HG03571 (cell line): ENCODE results near the gene RCVRN.

Source experiments
- ATAC-seq: cut with Tn5 transposase; IDR thresholded peaks from one replicate; pipeline ENCODE4 v1.9.1; 2021; ENCODE audit not compliant: unreplicated experiment

The RCVRN gene

DNA sequence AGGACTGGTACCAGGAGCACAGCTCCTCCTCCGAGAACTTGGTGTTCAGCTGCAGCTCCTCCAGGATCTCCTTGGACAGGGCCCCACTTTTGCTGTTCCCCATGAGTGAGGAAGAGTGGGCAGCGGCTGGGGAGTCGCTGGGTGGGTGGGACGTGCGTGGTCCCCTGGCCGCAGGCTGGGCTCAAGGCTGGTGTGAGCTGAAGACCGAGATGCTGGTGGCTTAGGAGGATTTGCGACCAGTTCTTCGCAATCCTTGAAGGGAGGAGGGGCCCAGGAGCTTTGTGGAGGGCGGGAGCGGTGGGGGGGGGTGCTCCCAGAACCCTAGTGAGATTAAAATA, at the start of gene RCVRN:
Gene RCVRN, minus strand, starts transcription at position 194 of the 338 bp plus-strand sequence. Its CDS starts 91 bp downstream, at position 103.
- ATAC-seq, result no peak

DNA sequence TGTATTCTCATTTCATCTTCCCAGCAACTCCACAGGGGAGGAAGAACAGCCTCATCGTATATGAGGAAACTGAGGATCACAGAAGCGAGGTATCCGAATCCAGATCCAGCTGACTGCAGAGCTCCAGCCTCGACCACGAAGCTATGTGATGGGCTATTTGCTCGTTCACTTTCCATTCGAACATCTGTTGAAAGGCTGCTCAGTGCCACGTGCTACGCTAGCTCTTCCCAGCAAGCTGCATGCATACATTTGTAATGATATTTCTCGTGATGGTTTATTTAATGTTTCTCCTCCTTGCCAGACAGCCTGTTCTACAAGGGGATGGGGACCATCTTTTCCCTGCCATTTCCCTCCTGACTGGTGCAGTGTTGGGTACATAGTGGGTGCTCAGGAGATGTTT, 48.4 kb upstream of the RCVRN start:
- no peak for ATAC-seq

DNA sequence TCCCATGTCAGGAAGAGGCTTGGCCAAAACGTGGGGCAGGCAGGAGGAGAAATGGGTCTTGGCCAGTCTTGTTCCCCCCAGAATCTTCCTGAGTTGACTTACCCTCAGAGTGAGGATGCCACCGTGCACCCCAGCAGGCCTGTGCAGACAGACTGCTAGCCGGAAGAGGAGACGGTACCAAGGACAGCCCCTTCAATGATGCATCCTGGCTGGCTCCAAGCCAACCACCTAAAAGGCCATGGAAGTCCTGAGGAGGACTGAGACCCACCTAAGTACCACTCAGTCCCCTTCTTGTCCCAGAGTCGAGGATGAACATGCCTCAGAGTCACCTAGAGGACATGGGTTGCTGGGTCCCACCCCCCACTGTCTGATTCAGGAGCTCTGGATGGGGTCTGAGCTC, 46.7 kb upstream of the RCVRN start:
- no peak for ATAC-seq

- ATAC-seq, result no peak
Observed at GRCh38 chr17:9948928-9949327, 43.9 kb upstream of the RCVRN start.

- ATAC-seq, result no peak
Observed at GRCh38 chr17:9944704-9945103, 39.6 kb upstream of the RCVRN start.

GRCh38 chr17:9943343-9943742, 38.3 kb upstream of the RCVRN start:
- ATAC-seq, result no peak

- ATAC-seq, result no peak
Observed at GRCh38 chr17:9942885-9943284, 37.8 kb upstream of the RCVRN start.

- no peak for ATAC-seq
Observed at GRCh38 chr17:9941305-9941704, 36.2 kb upstream of the RCVRN start.

- no peak for ATAC-seq
Observed at GRCh38 chr17:9940841-9941240, 35.8 kb upstream of the RCVRN start.

- no peak for ATAC-seq
Observed at GRCh38 chr17:9938764-9939163, 33.7 kb upstream of the RCVRN start.

DNA sequence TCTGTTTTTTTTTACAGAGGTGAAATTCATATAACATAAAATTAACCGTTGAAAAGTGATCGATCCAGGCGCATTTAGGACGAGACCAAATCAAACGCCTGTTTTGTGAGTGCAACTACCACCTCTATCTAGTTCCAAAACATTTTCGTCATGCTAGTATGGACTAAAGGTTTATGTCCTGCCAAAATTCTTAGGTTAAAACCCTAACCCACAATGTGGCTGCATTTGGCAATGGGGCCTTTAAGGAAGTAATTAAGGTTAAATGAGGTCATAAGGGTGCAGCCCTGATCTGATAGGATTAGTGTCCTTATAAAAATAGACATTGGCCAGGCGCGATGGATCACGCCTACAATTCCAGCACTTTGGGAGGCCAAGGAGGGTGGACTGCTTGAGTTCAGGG, 32.8 kb upstream of the RCVRN start:
- ATAC-seq, result no peak

DNA sequence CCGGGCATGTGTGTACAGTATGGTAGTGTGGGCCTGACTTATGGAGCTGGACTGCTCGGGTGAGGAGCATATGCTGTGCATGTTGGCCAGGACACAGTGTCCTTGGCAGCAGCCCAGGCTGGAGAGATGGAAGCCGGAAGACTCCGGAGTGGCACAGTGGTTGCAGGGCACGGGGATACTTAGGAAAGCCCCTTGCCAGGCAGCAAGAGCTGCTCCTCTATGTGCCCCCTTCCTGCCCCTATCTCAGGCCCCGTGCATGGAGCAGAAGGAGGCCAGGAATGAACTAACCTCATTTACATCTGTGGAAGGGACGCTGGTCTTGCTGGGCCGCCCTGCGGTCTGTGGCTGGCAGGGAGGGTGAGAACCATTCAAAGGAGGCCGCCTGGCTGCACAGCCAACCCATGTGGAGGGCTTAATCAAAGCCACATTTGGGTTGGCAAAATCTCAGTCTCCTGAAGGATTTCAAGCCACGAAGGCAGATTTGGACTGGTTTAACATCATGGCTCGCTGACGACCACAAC, 32.2 kb upstream of the RCVRN start:
- ATAC-seq, result no peak

GRCh38 chr17:9936095-9936494, 31.0 kb upstream of the RCVRN start:
- no peak for ATAC-seq

GRCh38 chr17:9935408-9935807, 30.3 kb upstream of the RCVRN start:
- no peak for ATAC-seq

DNA sequence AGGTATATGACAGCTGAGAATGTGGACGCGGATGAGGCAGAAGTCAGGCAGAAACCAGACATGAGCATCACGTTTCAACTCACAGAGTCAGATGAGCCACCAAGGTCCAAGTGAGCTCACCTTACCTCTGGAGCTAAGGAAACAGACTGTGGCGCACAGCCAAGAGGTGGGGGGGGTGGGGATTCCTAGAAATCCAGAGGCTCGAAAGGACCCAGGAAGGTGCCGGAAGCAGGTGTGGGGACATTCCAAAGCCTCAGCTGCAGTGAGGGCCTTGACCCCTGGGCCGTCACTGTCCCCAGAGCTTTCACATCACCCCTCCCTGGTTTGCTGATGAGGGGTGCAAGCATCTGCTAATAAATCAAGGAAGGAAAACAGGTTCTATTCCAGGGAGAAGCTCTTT, 29.3 kb upstream of the RCVRN start:
- ATAC-seq, result no peak

DNA sequence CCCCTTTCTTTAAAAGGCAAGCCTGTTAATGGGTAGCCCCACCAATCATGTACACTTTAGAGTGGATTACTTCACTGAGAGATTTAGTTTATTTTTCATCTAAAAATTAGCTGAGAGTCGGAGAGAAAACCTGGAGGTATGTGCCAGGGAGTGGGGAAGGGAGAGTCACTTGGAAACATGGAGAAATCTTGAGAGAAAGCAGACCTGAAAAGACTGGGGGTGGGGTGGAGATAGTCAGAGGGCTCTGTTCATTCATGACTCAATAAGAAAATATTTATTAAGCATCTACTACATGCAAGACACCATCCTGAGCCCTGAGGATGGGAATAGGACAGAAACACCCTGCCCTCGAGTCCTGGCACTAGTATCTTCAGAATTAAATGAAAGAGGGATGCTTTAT, 27.4 kb upstream of the RCVRN start:
- no peak for ATAC-seq

DNA sequence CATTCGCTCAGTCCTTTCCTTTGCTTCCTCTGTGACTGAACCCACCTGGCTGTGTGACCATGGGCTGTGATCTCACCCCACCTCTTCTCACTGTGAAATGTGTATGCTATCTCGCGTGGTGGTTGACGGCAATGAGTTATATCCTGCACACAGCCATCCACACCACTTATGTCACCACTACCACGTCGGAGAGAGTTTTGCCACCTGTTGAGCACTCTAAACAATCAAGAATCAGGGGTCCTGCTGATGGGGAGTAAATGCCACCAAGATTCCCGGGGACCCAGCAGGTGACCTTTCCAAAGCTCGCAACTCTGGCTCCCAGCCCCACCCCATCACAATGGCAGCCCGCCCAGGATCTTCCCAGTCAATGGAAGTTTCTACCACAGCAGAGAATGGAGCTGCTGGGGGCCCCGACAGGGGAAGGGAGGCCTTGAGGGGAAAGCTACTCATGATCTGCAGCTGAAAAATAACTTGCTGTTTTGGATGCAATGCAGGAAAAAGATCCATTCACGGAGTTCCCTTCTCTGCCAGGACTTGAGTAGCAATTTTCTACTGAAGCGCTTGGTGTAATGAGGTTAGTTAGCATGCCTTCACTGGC, 26.2 kb upstream of the RCVRN start:
- no peak for ATAC-seq

- no peak for ATAC-seq
Observed at GRCh38 chr17:9929871-9930270, 24.8 kb upstream of the RCVRN start.

DNA sequence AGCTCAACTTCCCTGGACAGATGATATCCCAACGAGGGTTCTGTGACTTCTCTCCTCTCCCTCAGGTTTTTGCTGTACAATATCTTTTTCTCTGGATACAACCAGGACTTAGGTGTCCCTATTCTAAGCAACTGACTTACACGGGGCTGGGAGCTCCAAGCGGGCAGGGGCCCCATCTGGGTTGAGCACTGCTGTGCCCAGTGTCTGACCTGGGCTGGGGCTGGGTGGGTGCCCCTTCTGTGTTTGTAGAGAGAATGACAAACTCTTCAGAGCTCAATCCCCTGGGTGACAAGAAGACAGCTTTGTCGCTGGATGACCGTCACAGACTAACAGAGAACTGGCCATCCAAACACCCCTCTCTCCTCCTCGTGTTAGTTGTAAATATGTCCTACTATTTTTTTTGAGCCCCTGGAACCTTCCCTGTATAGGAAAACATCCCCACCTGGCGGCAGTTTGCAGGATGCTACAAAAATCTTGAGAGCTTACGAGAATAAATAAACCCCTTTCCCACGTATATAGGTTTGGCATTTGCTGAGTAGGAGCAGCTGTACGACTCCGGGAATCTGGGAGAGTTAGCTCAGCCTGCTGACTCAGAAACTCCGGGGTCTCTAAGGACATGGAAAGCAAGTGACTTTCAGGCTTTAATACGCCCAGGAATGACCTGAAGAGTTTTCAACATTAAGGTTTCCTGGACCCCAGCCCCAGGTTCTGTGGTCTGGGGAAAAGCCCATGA, 23.7 kb upstream of the RCVRN start:
- ATAC-seq, result no peak

GRCh38 chr17:9926150-9926804, 21.2 kb upstream of the RCVRN start:
- no peak for ATAC-seq

- ATAC-seq, result no peak
Observed at GRCh38 chr17:9925457-9925856, 20.4 kb upstream of the RCVRN start.

- ATAC-seq, result no peak
Observed at GRCh38 chr17:9924735-9925191, 19.7 kb upstream of the RCVRN start.
